ENCODE measurements around the gene ATXN1.
A peak's percentile ranks its signal among the peaks of the same experiment; 100 is the strongest.

ATXN1 gene

GRCh38 chr6:16673011-16673797 is 88.1 kb downstream of the ATXN1 start:
- DNase-seq (ENCODE audit: low read depth in 2 of 2), result no peak

- no peak for DNase-seq (ENCODE audit: low read depth in 2 of 2)
These were observed 89.7 kb downstream of the ATXN1 start for GRCh38 chr6:16671302-16672289.

GRCh38 chr6:16670617-16671051 is 90.6 kb downstream of the ATXN1 start:
- no peak for DNase-seq (ENCODE audit: low read depth in 2 of 2)

GRCh38 chr6:16670183-16670582 is 91.1 kb downstream of the ATXN1 start:
- no peak for DNase-seq (ENCODE audit: low read depth in 2 of 2)

GRCh38 chr6:16669227-16669626 is 92.0 kb downstream of the ATXN1 start:
- DNase-seq (ENCODE audit: low read depth in 2 of 2), result peak; percentile 50 to 77

GRCh38 chr6:16667509-16667908 is 93.8 kb downstream of the ATXN1 start:
- DNase-seq (ENCODE audit: low read depth in 2 of 2), result no peak

GRCh38 chr6:16665992-16666391 is 95.3 kb downstream of the ATXN1 start:
- no peak for DNase-seq (ENCODE audit: low read depth in 2 of 2)

- no peak for DNase-seq (ENCODE audit: low read depth in 2 of 2)
These were observed 96.1 kb downstream of the ATXN1 start for GRCh38 chr6:16665182-16665581.

- no peak for DNase-seq (ENCODE audit: low read depth in 2 of 2)
These were observed 97.4 kb downstream of the ATXN1 start for GRCh38 chr6:16663901-16664300.

- DNase-seq (ENCODE audit: low read depth in 2 of 2), result no peak
These were observed 101.1 kb downstream of the ATXN1 start for GRCh38 chr6:16660157-16660497.

- no peak for DNase-seq (ENCODE audit: low read depth in 2 of 2)
These were observed 101.6 kb downstream of the ATXN1 start for GRCh38 chr6:16659466-16660156.

GRCh38 chr6:16658348-16659034 is 102.8 kb downstream of the ATXN1 start:
- no peak for DNase-seq (ENCODE audit: low read depth in 2 of 2)

- no peak for DNase-seq (ENCODE audit: low read depth in 2 of 2)
These were observed 103.5 kb downstream of the ATXN1 start for GRCh38 chr6:16657768-16658167.

GRCh38 chr6:16656451-16656850 is 104.8 kb downstream of the ATXN1 start:
- no peak for DNase-seq (ENCODE audit: low read depth in 2 of 2)

GRCh38 chr6:16654701-16655100 is 106.6 kb downstream of the ATXN1 start:
- no peak for DNase-seq (ENCODE audit: low read depth in 2 of 2)

- DNase-seq (ENCODE audit: low read depth in 2 of 2), result no peak
These were observed 108.0 kb downstream of the ATXN1 start for GRCh38 chr6:16653226-16653625.

- peak in 1 of 2 donors; percentile 7 for DNase-seq (ENCODE audit: low read depth in 2 of 2)
These were observed 109.4 kb downstream of the ATXN1 start for GRCh38 chr6:16651871-16652270.

- DNase-seq (ENCODE audit: low read depth in 2 of 2), result no peak
These were observed 111.4 kb downstream of the ATXN1 start for GRCh38 chr6:16649890-16650289.

- no peak for DNase-seq (ENCODE audit: low read depth in 2 of 2)
These were observed 112.0 kb downstream of the ATXN1 start for GRCh38 chr6:16649241-16649640.

GRCh38 chr6:16648003-16648402 is 113.3 kb downstream of the ATXN1 start:
- DNase-seq (ENCODE audit: low read depth in 2 of 2), result no peak

GRCh38 chr6:16647422-16647821 is 113.8 kb downstream of the ATXN1 start:
- no peak for DNase-seq (ENCODE audit: low read depth in 2 of 2)
